Measurements from ENCODE around the gene PLCB1.

The PLCB1 gene

DNA sequence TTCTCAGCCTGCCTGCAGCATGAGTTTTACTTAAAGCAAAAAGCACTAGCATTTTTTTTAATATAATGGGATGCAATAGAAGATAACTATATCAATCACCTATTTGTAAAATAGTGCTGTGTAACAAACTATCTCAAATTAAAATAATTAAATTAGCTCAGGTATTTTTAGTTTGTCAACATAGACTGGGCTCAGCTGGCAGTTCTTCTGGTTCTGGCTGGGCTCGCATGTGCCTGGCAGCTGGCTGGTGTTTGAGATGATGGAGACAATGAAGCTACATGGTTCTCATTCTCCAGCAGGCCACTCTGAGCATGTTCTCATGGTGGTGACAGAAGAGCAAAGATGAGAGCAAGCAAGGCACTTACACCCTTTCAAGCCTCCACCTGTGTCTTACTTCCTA is 181.0 kb downstream of the PLCB1 start:
- H3K4me3 ChIP-seq (ENCODE audit: low read depth, low read length): no peak overlapping the region
- DNase-seq (ENCODE audit: low read depth, low spot score): no peak
- in situ Hi-C loops (cut with HindIII; ENCODE audit: low sequenced_read_pairs): no loop called here
- no peak for TF ChIP-seq CTCF (IDR thresholded peaks at IDR 0.05; ENCODE audit: low read depth, low read length)

DNA sequence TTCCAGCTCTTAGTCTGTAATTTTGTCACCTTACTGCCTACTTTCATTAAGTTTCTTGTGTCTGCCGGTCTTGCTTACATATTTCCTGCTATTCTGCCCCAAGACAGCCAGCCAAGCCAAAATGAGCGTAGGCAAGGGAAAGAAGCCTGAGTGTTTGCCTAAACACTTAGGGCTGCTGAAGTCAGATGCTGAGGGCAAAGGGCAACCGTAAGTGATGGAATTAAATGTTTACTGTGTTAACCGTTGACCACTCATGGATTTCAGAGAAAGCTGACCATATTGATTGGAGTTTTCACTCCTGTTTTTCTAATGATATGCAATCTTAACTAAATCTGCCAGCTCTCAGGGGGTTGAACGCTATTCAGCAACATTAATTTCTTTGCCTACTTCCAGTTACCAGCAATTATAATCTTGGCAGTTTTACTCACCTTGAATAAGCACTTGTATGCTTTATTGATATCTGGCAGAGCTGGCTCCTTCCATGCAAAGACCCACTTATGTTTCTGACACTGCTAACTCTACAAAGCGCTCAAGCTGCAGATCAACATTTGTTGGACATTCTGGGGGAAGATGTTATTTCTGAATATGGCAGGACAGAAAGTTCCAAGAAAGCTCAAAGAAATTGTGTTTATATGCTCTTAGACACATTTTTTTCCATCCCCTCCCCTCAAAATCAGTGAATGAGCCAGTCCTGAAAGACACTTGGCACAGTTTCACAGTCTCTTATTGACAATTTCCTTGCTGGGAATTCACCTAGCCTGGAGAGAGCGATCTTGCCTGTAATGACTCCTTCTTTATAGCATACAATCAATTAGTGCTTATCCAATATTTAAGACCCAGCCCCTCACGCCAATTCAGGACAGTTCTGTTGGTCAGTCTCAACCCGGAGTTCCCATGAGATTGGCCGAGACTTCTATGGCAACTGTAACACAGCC is 183.8 kb downstream of the PLCB1 start:
- no peak overlapping the region for H3K4me3 ChIP-seq (ENCODE audit: low read depth, low read length)
- no peak for DNase-seq (ENCODE audit: low read depth, low spot score)
- no peak for TF ChIP-seq CTCF (IDR thresholded peaks at IDR 0.05; ENCODE audit: low read depth, low read length)
- in situ Hi-C loops (cut with HindIII; ENCODE audit: low sequenced_read_pairs): no loop called here

- TF ChIP-seq CTCF (IDR thresholded peaks at IDR 0.05; ENCODE audit: low read depth, low read length): no peak
- DNase-seq (ENCODE audit: low read depth, low spot score): no peak
- in situ Hi-C loops (cut with HindIII; ENCODE audit: low sequenced_read_pairs): no loop called here
- H3K4me3 ChIP-seq (ENCODE audit: low read depth, low read length): no peak overlapping the region
Measured at GRCh38 chr20:8317448-8317847, 185.4 kb downstream of the PLCB1 start.

- DNase-seq (ENCODE audit: low read depth, low spot score): no peak
- no peak overlapping the region for H3K4me3 ChIP-seq (ENCODE audit: low read depth, low read length)
- no peak for TF ChIP-seq CTCF (IDR thresholded peaks at IDR 0.05; ENCODE audit: low read depth, low read length)
- in situ Hi-C loops (cut with HindIII; ENCODE audit: low sequenced_read_pairs): no loop called here
Measured at GRCh38 chr20:8318965-8319625, 187.0 kb downstream of the PLCB1 start.

- TF ChIP-seq CTCF (IDR thresholded peaks at IDR 0.05; ENCODE audit: low read depth, low read length): no peak
- in situ Hi-C loops (cut with HindIII; ENCODE audit: low sequenced_read_pairs): no loop called here
- no peak for DNase-seq (ENCODE audit: low read depth, low spot score)
Measured at GRCh38 chr20:8320306-8320705, 188.2 kb downstream of the PLCB1 start.

DNA sequence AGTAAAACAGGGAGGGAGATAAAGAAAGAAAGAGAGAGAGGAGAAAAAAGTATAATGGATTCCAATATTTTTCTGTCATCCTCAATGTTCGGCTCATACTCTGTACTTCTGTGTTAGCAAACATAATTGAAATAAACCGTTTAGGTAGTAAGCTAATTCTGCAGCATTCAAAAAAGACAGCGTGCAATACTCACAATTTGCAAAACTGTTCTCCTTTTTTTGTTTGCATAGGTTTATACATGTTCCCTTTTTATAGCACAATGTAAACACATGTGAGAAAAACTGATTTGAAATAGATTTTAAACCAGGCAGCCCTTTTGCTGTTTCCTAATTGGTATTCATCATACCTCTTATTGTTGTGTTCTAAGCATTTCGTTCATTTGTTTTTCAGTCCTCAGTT is 188.9 kb downstream of the PLCB1 start:
- TF ChIP-seq CTCF (IDR thresholded peaks at IDR 0.05; ENCODE audit: low read depth, low read length): no peak
- no peak for DNase-seq (ENCODE audit: low read depth, low spot score)
- in situ Hi-C loops (cut with HindIII; ENCODE audit: low sequenced_read_pairs): no loop called here
- H3K4me3 ChIP-seq (ENCODE audit: low read depth, low read length): no peak overlapping the region

More at GRCh38 chr20:8320306-8320705, 188.2 kb downstream of the PLCB1 start:
- H3K4me3 ChIP-seq (ENCODE audit: low read depth, low read length): no peak overlapping the region

Data from astrocyte of the spinal cord (primary cell).